ENCODE results near the gene SLC19A2.

GRCh38 chr1:169513208-169513607 lies 27.5 kb upstream of the SLC19A2 start:
- TF ChIP-seq CTCF (IDR thresholded peaks at IDR 0.05) (no peak), POLR2A (IDR thresholded peaks at IDR 0.05) (no peak)

Data from prostate gland (tissue), 2 donors.